NT2/D1 (cell line): ENCODE results near the gene FAM228A.
"Not testable (repeated sequence)": the region's sequence is repeated elsewhere in the genome, so short reads cannot be mapped to it uniquely, and the experiment has no call there.

Experiments used
- DNase-seq: peaks from one replicate; pipeline ENCODE4 v3.0.0-alpha.2; 2011; ENCODE audit warnings: low read depth, low spot score
- H3K27me3 ChIP-seq: 2 replicates; pipeline ENCODE4 v1.6.0; 2011; ENCODE audit warnings: mild to moderate bottlenecking; ENCODE audit not compliant: insufficient read length, insufficient read depth
- H3K36me3 ChIP-seq: 2 replicates; pipeline ENCODE4 v1.6.1; 2011; ENCODE audit warnings: mild to moderate bottlenecking, low read length, mixed read lengths; ENCODE audit not compliant: insufficient read depth, insufficient read length
- H3K4me1 ChIP-seq: 2 replicates; pipeline ENCODE4 v1.5.1; 2011; ENCODE audit not compliant: insufficient read depth, insufficient read length
- H3K4me3 ChIP-seq: 2 replicates; pipeline ENCODE4 v1.5.1; 2011; ENCODE audit warnings: low read depth; ENCODE audit not compliant: insufficient read length
- H3K9ac ChIP-seq: 2 replicates; pipeline ENCODE4 v1.6.0; 2011; ENCODE audit warnings: low read depth; ENCODE audit not compliant: insufficient read length
- H3K9me3 ChIP-seq: 2 replicates; pipeline ENCODE4 v1.5.1; 2011; ENCODE audit warnings: mild to moderate bottlenecking, low read length; ENCODE audit not compliant: insufficient read depth
- SUZ12 ChIP-seq: IDR thresholded peaks from 2 replicates; pipeline ENCODE4 v1.6.1; 2011; ENCODE audit not compliant: insufficient read length, insufficient read depth; ENCODE audit errors: extremely low read depth
- YY1 ChIP-seq: IDR thresholded peaks from 2 replicates; pipeline ENCODE4 v1.6.1; 2011; ENCODE audit not compliant: insufficient read length, insufficient read depth
- ZNF274 ChIP-seq: IDR thresholded peaks from 2 replicates; pipeline ENCODE4 v1.6.1; 2011; ENCODE audit warnings: mild to moderate bottlenecking, low read depth, low read length

FAM228A gene

GRCh38 chr2:24190503-24190902 is 15.7 kb downstream of the FAM228A start:
- no peak overlapping the region for H3K9ac ChIP-seq
- no peak for DNase-seq
- no peak overlapping the region for H3K4me3 ChIP-seq
- peaks cover 3% of the 10 kb centered on the region for H3K4me1 ChIP-seq
- TF ChIP-seq ZNF274 = no peak
- TF ChIP-seq SUZ12 = no peak
- TF ChIP-seq YY1 = no peak
- no peaks in the 10 kb centered on the region for H3K36me3 ChIP-seq
- no peaks in the 10 kb centered on the region for H3K27me3 ChIP-seq
- peaks cover 8% of the 10 kb centered on the region; the same call in 1 of the 2 replicates for H3K9me3 ChIP-seq

GRCh38 chr2:24191156-24191555 is 16.3 kb downstream of the FAM228A start:
- H3K4me3 ChIP-seq = no peak overlapping the region
- TF ChIP-seq ZNF274 (no peak), SUZ12 (no peak), YY1 (no peak)
- no peak overlapping the region for H3K9ac ChIP-seq
- peaks cover 3% of the 10 kb centered on the region for H3K4me1 ChIP-seq
- no peak for DNase-seq
- H3K27me3 ChIP-seq = no peaks in the 10 kb centered on the region
- H3K36me3 ChIP-seq = no peaks in the 10 kb centered on the region
- H3K9me3 ChIP-seq = peaks cover 8% of the 10 kb centered on the region; the same call in 1 of the 2 replicates

DNA sequence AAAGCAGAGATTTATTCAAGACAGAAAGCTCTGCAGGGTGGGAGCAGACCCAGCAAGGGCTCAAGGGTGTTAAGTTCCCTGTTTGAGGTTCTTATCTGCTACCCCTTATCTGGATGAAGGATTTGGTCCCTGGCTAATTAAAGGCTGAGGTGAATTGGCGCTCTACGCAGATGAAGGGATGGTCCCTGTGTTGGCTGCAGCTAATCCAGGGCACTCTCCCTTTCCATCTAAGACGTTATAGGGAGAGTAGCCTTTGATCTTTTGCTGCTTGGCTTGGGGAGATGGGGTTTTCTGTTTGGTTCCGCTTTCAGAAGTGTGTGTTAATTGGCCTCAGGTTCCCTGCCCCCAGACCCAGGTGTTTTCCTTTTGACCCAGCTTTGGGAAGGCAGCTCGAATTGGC is 17.0 kb downstream of the FAM228A start:
- Histone ChIP-seq H3K4me3 (no peak overlapping the region), H3K9me3 (peaks cover 8% of the 10 kb centered on the region; the same call in 1 of the 2 replicates), H3K36me3 (no peaks in the 10 kb centered on the region), H3K4me1 (peaks cover 3% of the 10 kb centered on the region), H3K9ac (no peak overlapping the region), H3K27me3 (no peaks in the 10 kb centered on the region)
- no peak for DNase-seq
- no peak for TF ChIP-seq YY1
- TF ChIP-seq ZNF274 = no peak
- TF ChIP-seq SUZ12 = no peak

- not testable (repeated sequence) for H3K27me3 ChIP-seq, H3K9ac ChIP-seq, H3K4me1 ChIP-seq, H3K36me3 ChIP-seq, H3K4me3 ChIP-seq, H3K9me3 ChIP-seq, DNase-seq
These were observed 22.4 kb downstream of the FAM228A start for GRCh38 chr2:24197213-24197612.

- Histone ChIP-seq H3K9ac (no peak overlapping the region), H3K36me3 (no peaks in the 10 kb centered on the region), H3K4me3 (no peak overlapping the region), H3K4me1 (peaks cover 12% of the 10 kb centered on the region), H3K9me3 (no peaks in the 10 kb centered on the region), H3K27me3 (no peaks in the 10 kb centered on the region)
- no peak for TF ChIP-seq YY1
- no peak for DNase-seq
These were observed 25.2 kb downstream of the FAM228A start for GRCh38 chr2:24199968-24200590.

GRCh38 chr2:24200799-24201198 is 25.9 kb downstream of the FAM228A start:
- H3K9me3 ChIP-seq = no peaks in the 10 kb centered on the region
- no peak overlapping the region for H3K9ac ChIP-seq
- no peaks in the 10 kb centered on the region for H3K36me3 ChIP-seq

GRCh38 chr2:24203029-24203786 is 28.4 kb downstream of the FAM228A start:
- Histone ChIP-seq H3K9ac (no peak overlapping the region), H3K9me3 (no peaks in the 10 kb centered on the region), H3K36me3 (no peaks in the 10 kb centered on the region), H3K27me3 (no peaks in the 10 kb centered on the region), H3K4me3 (no peak overlapping the region), H3K4me1 (peaks cover 12% of the 10 kb centered on the region)
- no peak for TF ChIP-seq YY1
- TF ChIP-seq SUZ12 = no peak
- TF ChIP-seq ZNF274 = no peak
- DNase-seq = no peak

More at GRCh38 chr2:24200799-24201198, 25.9 kb downstream of the FAM228A start:
- Histone ChIP-seq H3K4me1 (peaks cover 12% of the 10 kb centered on the region), H3K27me3 (no peaks in the 10 kb centered on the region), H3K4me3 (no peak overlapping the region)
- no peak for TF ChIP-seq ZNF274
- no peak for TF ChIP-seq YY1
- no peak for TF ChIP-seq SUZ12
- no peak for DNase-seq
